B cell (primary cell): ENCODE measurements around the gene CDIPT. TPM values are rescaled to one million over a fixed set of nuclear protein-coding genes. Genes with fewer than 3 reads are reported as not detected.
A peak's percentile ranks its signal among the peaks of the same experiment; 100 is the strongest.

Source experiments
- ATAC-seq: fragments of 200-7000 bp; cut with Tn5 transposase; one replicate; pipeline ENCODE4 v1.10.0; 2021; ENCODE audit warnings: low read depth, mild to moderate bottlenecking, moderate number of reproducible peaks, moderate library complexity
- CTCF ChIA-PET: fragments of 350-600 bp; sonication (Branson Sonifier 250); formaldehyde crosslinking; loops from one replicate; lab custom pipeline; 2021; ENCODE audit warnings: antibody characterized with exemption, inconsistent platforms; lab: Charles Lee
- POLR2A ChIA-PET: fragments of 350-600 bp; sonication (Branson Sonifier 250); formaldehyde crosslinking; loops from one replicate; lab custom pipeline; 2021; ENCODE audit warnings: antibody characterized with exemption; lab: Charles Lee
- DNase-seq: peaks from one replicate; pipeline ENCODE4 v3.0.0; 2013
- H2AFZ ChIP-seq: 2 replicates; pipeline ENCODE4 v1.6.1; 2012; ENCODE audit warnings: mild to moderate bottlenecking, low read depth, low read length; ENCODE audit not compliant: insufficient read depth, poor library complexity, severe bottlenecking
- H3K27ac ChIP-seq, 2 donors: 1 replicate in 1 of 2; 2 replicates in 1 of 2; pipeline ENCODE4 v1.5.1; 2012 to 2013; ENCODE audit warnings: low read length in 2 of 2, mild to moderate bottlenecking in 2 of 2, moderate library complexity in 1 of 2
- H3K27me3 ChIP-seq, 4 experiments: fragments of 200-600 bp in 1 of 4; sonication (generic) in 1 of 4; replicated peaks in 1 of 4; 1 replicate in 2 of 4; 2 replicates in 2 of 4; pipeline versions ENCODE4 v1.6.1 to v1.7.0; 2013 to 2016; ENCODE audit warnings: low read length in 3 of 4, mild to moderate bottlenecking in 2 of 4, mixed read lengths in 1 of 4, moderate library complexity in 1 of 4; ENCODE audit not compliant: insufficient read depth in 4 of 4, control insufficient read depth in 3 of 4; ENCODE audit errors: control extremely low read depth in 1 of 4
- H3K36me3 ChIP-seq, 2 experiments: replicated peaks in 1 of 2; 1 replicate in 1 of 2; 2 replicates in 1 of 2; pipeline versions ENCODE4 v1.6.1 to v1.7.1; 2013; ENCODE audit warnings: low read length in 1 of 2; ENCODE audit not compliant: insufficient read depth in 2 of 2, control insufficient read depth in 1 of 2; ENCODE audit errors: control extremely low read depth in 1 of 2, extremely low read depth in 1 of 2
- H3K4me1 ChIP-seq, 2 donors: fragments of 200-600 bp in 1 of 2; sonication (generic) in 1 of 2; 1 replicate in 1 of 2; 2 replicates in 1 of 2; pipeline versions ENCODE4 v1.5.1 to v1.6.1; 2013 to 2017; ENCODE audit warnings: low read length in 2 of 2; ENCODE audit not compliant: control insufficient read depth in 2 of 2, insufficient read depth in 2 of 2
- H3K4me2 ChIP-seq: replicated peaks from 2 replicates; pipeline ENCODE3; 2012; ENCODE audit warnings: mild to moderate bottlenecking, low read depth, low read length; ENCODE audit not compliant: poor library complexity, severe bottlenecking
- H3K4me3 ChIP-seq, 5 experiments: fragments of 200-600 bp in 1 of 5; sonication (generic) in 1 of 5; 1 replicate in 3 of 5; 2 replicates in 2 of 5; pipeline versions ENCODE4 v1.5.1 to v1.7.0; 2011 to 2016; ENCODE audit warnings: low read length in 4 of 5, mild to moderate bottlenecking in 4 of 5, low read depth in 2 of 5, control low read depth in 1 of 5, moderate library complexity in 1 of 5; ENCODE audit not compliant: insufficient read depth in 1 of 5; ENCODE audit errors: control extremely low read depth in 1 of 5, extremely low read depth in 1 of 5
- H3K79me2 ChIP-seq: fragments of 200-600 bp; sonication (generic); one replicate; pipeline ENCODE4 v1.6.0; 2016; ENCODE audit warnings: low read length; ENCODE audit not compliant: control insufficient read depth, insufficient read depth
- H3K9ac ChIP-seq: fragments of 200-600 bp; sonication (generic); 2 replicates; pipeline ENCODE4 v1.6.1; 2017; ENCODE audit warnings: mild to moderate bottlenecking, low read length, moderate library complexity
- H3K9me3 ChIP-seq, 3 donors: one replicate each; pipeline versions ENCODE4 v1.6.1 to v1.7.1; 2013; ENCODE audit warnings: low read length in 2 of 3; ENCODE audit not compliant: control insufficient read depth in 2 of 3, insufficient read depth in 1 of 3; ENCODE audit errors: control extremely low read depth in 1 of 3
- H4K20me1 ChIP-seq: 2 replicates; pipeline ENCODE4 v1.6.0; 2012; ENCODE audit warnings: mild to moderate bottlenecking, low read length; ENCODE audit not compliant: insufficient read depth, control insufficient read depth, poor library complexity, severe bottlenecking
- H3K27ac Mint-ChIP-seq: one replicate; pipeline ENCODE4 v1.8.0; 2021; ENCODE audit warnings: mixed read lengths
- H3K27me3 Mint-ChIP-seq: one replicate; pipeline ENCODE4 v1.8.0; 2021; ENCODE audit warnings: mixed read lengths
- H3K4me1 Mint-ChIP-seq: one replicate; pipeline ENCODE4 v1.8.0; 2021; ENCODE audit warnings: mixed read lengths
- H3K4me3 Mint-ChIP-seq: one replicate; pipeline ENCODE4 v1.8.0; 2021; ENCODE audit warnings: mixed read lengths
- H3K9me3 Mint-ChIP-seq: one replicate; pipeline ENCODE4 v1.8.0; 2022; ENCODE audit warnings: mixed read lengths; ENCODE audit not compliant: insufficient read depth
- EZH2 ChIP-seq: IDR thresholded peaks from 2 replicates; pipeline ENCODE4 v1.6.1; 2012; ENCODE audit warnings: borderline replicate concordance, low read depth, mild to moderate bottlenecking, moderate library complexity, low read length; ENCODE audit not compliant: insufficient read depth, poor library complexity, severe bottlenecking
- WGBS: methylation state at CpG from one replicate; pipeline ENCODE4 v1.1.5; 2013; ENCODE audit warnings: missing lambda C conversion rate; ENCODE audit not compliant: insufficient coverage; 5-methylcytosine and 5-hydroxymethylcytosine counted together
- intact Hi-C: fragments of 100-400 bp; cut with micrococcal nuclease; formaldehyde crosslinking; loops from one replicate; pipeline ENCODE4 v1.10.0; 2022
- polyA plus RNA-seq: library from polyadenylated mRNA; depleted of rRNA; stranded (reverse); fragments of >200 nt; gene quantifications from 2 replicates; pipeline ENCODE4 v1.2.3, GENCODE V29; 2012
- total RNA-seq, 2 donors: library from RNA; stranded (reverse); fragments of 120-200 nt in 1 of 2; gene quantifications; 1 replicate in 1 of 2; 2 replicates in 1 of 2; pipeline versions ENCODE4 v1.2.3 to v1.2.4, GENCODE V29; 2013 to 2022
- TF ChIP-seq, protein P1 (sequence below): fragments of 200-600 bp; IDR thresholded peaks from one replicate; pipeline ENCODE4 v1.8.0; 2022; ENCODE audit warnings: antibody characterized with exemption, mild to moderate bottlenecking

The CDIPT gene
- total and polyA plus RNA-seq, 2 donors (not counting 1 experiment from before 2014, with no cell fraction given), result 51.2 to 63.3 TPM

DNA sequence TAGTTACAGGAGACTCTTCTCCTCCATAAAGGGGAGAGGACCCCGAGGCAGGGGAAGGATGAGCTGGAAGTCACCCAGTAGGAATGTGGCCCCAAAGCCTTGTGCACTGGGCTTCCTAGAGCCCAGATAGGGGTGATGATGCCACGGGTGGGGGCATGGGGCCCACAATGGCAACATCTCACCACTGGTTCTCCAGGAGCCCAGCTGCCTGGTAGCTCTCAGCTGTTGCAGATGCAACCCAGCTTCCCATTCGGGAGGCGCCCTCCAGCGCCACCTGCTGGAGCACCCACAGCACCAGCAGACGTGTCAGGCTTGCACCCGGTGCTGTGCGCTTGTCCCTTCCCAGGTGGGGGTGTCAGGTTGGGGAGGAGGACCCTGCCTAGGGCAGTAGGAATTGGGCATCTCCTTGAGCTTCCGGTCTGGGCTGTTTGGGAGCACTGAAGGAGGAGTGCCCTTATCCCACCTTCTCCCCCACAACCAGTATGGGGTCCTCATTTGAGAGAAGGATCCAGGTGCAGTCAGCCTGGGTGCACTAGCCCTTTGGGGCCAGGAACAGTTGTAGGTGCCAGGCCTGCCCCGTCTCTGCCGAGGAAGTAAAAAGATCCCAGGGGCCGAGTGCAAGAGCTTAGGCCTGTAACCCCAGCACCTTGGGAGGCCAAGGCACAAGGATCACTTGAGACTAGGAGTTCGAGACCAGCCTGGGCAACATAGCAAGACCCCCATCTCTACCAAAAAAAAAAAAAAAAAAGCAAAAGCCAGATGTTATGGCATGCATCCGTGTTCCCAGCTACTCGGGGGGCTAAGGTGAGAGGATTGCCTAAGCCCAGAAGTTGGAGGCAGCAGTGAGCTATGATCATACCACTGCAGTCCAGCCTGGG lies 14.4 kb downstream of the CDIPT start:
- no peaks in the 10 kb centered on the region for H3K79me2 ChIP-seq
- H3K27me3 Mint-ChIP-seq, result no peaks in the 10 kb centered on the region
- H3K4me1 Mint-ChIP-seq, result no peaks in the 10 kb centered on the region
- H3K9ac ChIP-seq, result no peak overlapping the region
- ChIA-PET CTCF (interaction anchor here (0.6 to 7.2 kb wide), 41 partner anchors 9 to 449 kb away, joined by 3 to 100 read pairs (median 4); partner anchors contain the start of genes CDIPT, KCTD13, KIF22 and MAZ), POLR2A (interaction anchor here (1.0 to 1.7 kb wide), 3 partner anchors 41 to 147 kb away, joined by 4 to 12 read pairs (median 10); no protein-coding TSS in a partner anchor)
- no peaks in the 10 kb centered on the region for H3K9me3 Mint-ChIP-seq
- no peak overlapping the region for H2AFZ ChIP-seq
- no peak overlapping the region for H3K4me2 ChIP-seq
- H3K4me3 Mint-ChIP-seq, result no peak overlapping the region
- WGBS, result 47% methylated on average over 10 of the region's 15 CpGs
- no peaks in the 10 kb centered on the region for H3K4me1 ChIP-seq
- peak; percentile 79 for ATAC-seq
- peak; percentile 75 for DNase-seq
- no peak overlapping the region for H3K4me3 ChIP-seq
- H3K27ac Mint-ChIP-seq, result no peak overlapping the region
- no peak overlapping the region for H3K27ac ChIP-seq
- H3K36me3 ChIP-seq, result peaks cover 0 to 27% of the 10 kb centered on the region in 2 experiments
- TF ChIP-seq, protein P1, sequence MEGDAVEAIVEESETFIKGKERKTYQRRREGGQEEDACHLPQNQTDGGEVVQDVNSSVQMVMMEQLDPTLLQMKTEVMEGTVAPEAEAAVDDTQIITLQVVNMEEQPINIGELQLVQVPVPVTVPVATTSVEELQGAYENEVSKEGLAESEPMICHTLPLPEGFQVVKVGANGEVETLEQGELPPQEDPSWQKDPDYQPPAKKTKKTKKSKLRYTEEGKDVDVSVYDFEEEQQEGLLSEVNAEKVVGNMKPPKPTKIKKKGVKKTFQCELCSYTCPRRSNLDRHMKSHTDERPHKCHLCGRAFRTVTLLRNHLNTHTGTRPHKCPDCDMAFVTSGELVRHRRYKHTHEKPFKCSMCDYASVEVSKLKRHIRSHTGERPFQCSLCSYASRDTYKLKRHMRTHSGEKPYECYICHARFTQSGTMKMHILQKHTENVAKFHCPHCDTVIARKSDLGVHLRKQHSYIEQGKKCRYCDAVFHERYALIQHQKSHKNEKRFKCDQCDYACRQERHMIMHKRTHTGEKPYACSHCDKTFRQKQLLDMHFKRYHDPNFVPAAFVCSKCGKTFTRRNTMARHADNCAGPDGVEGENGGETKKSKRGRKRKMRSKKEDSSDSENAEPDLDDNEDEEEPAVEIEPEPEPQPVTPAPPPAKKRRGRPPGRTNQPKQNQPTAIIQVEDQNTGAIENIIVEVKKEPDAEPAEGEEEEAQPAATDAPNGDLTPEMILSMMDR, result peak; percentile 78
- no peak for TF ChIP-seq EZH2
- H4K20me1 ChIP-seq, result no peaks in the 10 kb centered on the region
- intact Hi-C loops, result loop anchor here (1.0 to 2.0 kb wide), 4 partner anchors 15 to 156 kb away; partner anchors contain the start of genes CDIPT and MVP
- H3K9me3 ChIP-seq, result no peaks in the 10 kb centered on the region
- no peaks in the 10 kb centered on the region for H3K27me3 ChIP-seq

DNA sequence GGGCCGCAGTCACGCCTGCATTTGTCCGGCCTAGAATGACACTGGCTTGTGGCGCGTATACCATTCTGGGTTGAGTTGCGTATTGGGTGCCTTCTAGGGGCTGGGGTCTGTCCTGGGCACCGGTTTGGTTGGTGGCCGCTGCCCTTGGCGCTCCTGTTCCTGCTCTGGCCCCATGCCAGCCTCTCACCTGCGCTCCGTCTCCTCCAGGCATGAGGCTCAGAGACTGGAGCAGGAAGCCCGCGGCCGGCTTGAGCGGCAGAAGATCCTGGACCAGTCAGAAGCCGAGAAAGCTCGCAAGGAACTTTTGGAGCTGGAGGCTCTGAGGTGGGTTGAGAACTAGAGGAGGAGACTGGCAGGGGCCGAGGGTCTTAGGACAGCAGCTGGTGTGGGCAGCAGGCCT lies 17.4 kb downstream of the CDIPT start:
- H3K79me2 ChIP-seq, result no peaks in the 10 kb centered on the region
- H3K4me1 ChIP-seq, result no peaks in the 10 kb centered on the region
- TF ChIP-seq, protein P1, result no peak
- no peak for TF ChIP-seq EZH2
- no peak overlapping the region for H3K27ac Mint-ChIP-seq
- no peak overlapping the region for H3K4me2 ChIP-seq
- no peak overlapping the region for H3K4me3 ChIP-seq
- no peaks in the 10 kb centered on the region for H3K27me3 Mint-ChIP-seq
- ChIA-PET CTCF (interaction anchor here (0.6 to 7.2 kb wide), 2 partner anchors 145 to 158 kb away, joined by 4 to 100 read pairs; no protein-coding TSS in a partner anchor), POLR2A (no interaction called here)
- no peak overlapping the region for H3K4me3 Mint-ChIP-seq
- peaks cover 0 to 44% of the 10 kb centered on the region in 2 experiments for H3K36me3 ChIP-seq
- DNase-seq (no peak), ATAC-seq (no peak)
- intact Hi-C loops, result no loop called here
- no peaks in the 10 kb centered on the region for H3K9me3 ChIP-seq
- H3K4me1 Mint-ChIP-seq, result no peaks in the 10 kb centered on the region
- H2AFZ ChIP-seq, result no peak overlapping the region
- no peak overlapping the region for H3K27ac ChIP-seq
- H3K27me3 ChIP-seq, result no peaks in the 10 kb centered on the region
- H3K9ac ChIP-seq, result no peak overlapping the region
- H3K9me3 Mint-ChIP-seq, result no peaks in the 10 kb centered on the region
- H4K20me1 ChIP-seq, result no peaks in the 10 kb centered on the region
- WGBS, result 96% methylated on average over 17 of the region's 18 CpGs
